GM12878 (cell line): ENCODE measurements around the gene RALGPS2. TPM values are rescaled to one million over a fixed set of nuclear protein-coding genes. Genes with fewer than 3 reads are reported as not detected.
"Not testable (repeated sequence)": the region's sequence is repeated elsewhere in the genome, so short reads cannot be mapped to it uniquely, and the experiment has no call there.

ENCODE experiments used
- ATAC-seq: fragments of 200-7000 bp; cut with Tn5 transposase; 3 replicates; pipeline ENCODE4 v1.9.1; 2020; ENCODE audit warnings: mild to moderate bottlenecking, moderate library complexity
- BruUV-seq: library from RNA; stranded (reverse); fragments of 400-500 nt; replicated peaks from 2 replicates; lab custom pipeline; 2021; lab: Mats Ljungman, UMichigan
- CTCF ChIA-PET: fragments of 300-600 bp; sonication (Branson Sonifier 250); formaldehyde crosslinking; extraction: SDS; loops from one replicate; lab custom pipeline; 2021; ENCODE audit warnings: inconsistent platforms; lab: Yijun Ruan, JAX
- POLR2A ChIA-PET: fragments of 350-600 bp; formaldehyde crosslinking; extraction: SDS; loops from one replicate; lab custom pipeline; 2021; ENCODE audit warnings: inconsistent platforms; lab: Charles Lee
- RAD21 ChIA-PET: fragments of 300-600 bp; sonication (Branson Sonifier 250); formaldehyde crosslinking; loops from one replicate; lab custom pipeline; 2023; ENCODE audit warnings: antibody characterized with exemption; ENCODE audit not compliant: unreplicated experiment; lab: Charles Lee
- SMC1A ChIA-PET: fragments of 300-600 bp; sonication (Branson Sonifier 250); formaldehyde crosslinking; loops from one replicate; lab custom pipeline; 2023; ENCODE audit not compliant: unreplicated experiment, uncharacterized antibody; lab: Charles Lee
- DNase-seq: peaks from one replicate; pipeline ENCODE4 v3.0.0-alpha.2; 2011; ENCODE audit warnings: low read depth, low spot score
- FAIRE-seq: peaks from 3 replicates; lab custom pipeline; 2011; peaks lifted over from hg19 to GRCh38; lab: Jason Lieb, UNC
- H2AFZ ChIP-seq: 2 replicates; pipeline ENCODE4 v1.6.0; 2011; ENCODE audit warnings: low read depth, low read length, control low read depth; ENCODE audit not compliant: control insufficient read depth
- H3K27ac ChIP-seq: 2 replicates; pipeline ENCODE4 v1.5.1; 2011; ENCODE audit warnings: control low read depth; ENCODE audit not compliant: control insufficient read depth, insufficient read depth
- H3K27me3 ChIP-seq, 2 experiments: replicated peaks in 1 of 2; 2 replicates each; pipeline versions ENCODE4 v1.6.0 to v1.6.1; 2011; ENCODE audit warnings: low read length in 1 of 2; ENCODE audit not compliant: control insufficient read depth in 2 of 2, insufficient read depth in 2 of 2
- H3K36me3 ChIP-seq, 2 experiments: 2 replicates each; pipeline ENCODE4 v1.5.1; 2011; ENCODE audit warnings: low read length in 1 of 2; ENCODE audit not compliant: control insufficient read depth in 2 of 2, insufficient read depth in 2 of 2
- H3K4me1 ChIP-seq: 2 replicates; pipeline ENCODE4 v1.6.1; 2011; ENCODE audit warnings: mild to moderate bottlenecking, low read length, moderate library complexity, mixed read lengths; ENCODE audit not compliant: control insufficient read depth, insufficient read depth
- H3K4me2 ChIP-seq: 2 replicates; pipeline ENCODE4 v1.6.0; 2011; ENCODE audit warnings: control low read depth; ENCODE audit not compliant: control insufficient read depth, insufficient read depth
- H3K4me3 ChIP-seq: fragments of 200-600 bp; sonication (generic); 2 replicates; pipeline ENCODE4 v1.5.1; 2016
- H3K79me2 ChIP-seq: 2 replicates; pipeline ENCODE4 v1.6.0; 2011; ENCODE audit warnings: low read length; ENCODE audit not compliant: control insufficient read depth, insufficient read depth
- H3K9ac ChIP-seq: 2 replicates; pipeline ENCODE4 v1.8.0; 2011; ENCODE audit warnings: low read length, control low read depth, mixed read lengths; ENCODE audit not compliant: control insufficient read depth, insufficient read depth
- H3K9me3 ChIP-seq: replicated peaks from 3 replicates; pipeline ENCODE4 v1.5.1; 2011; ENCODE audit warnings: mild to moderate bottlenecking, low read length; ENCODE audit not compliant: control insufficient read depth, insufficient read depth
- H4K20me1 ChIP-seq: 2 replicates; pipeline ENCODE4 v1.6.0; 2011; ENCODE audit not compliant: control insufficient read depth, insufficient read depth
- EGR1 ChIP-seq, 2 experiments: IDR thresholded peaks; 1 replicate in 1 of 2; 2 replicates in 1 of 2; pipeline ENCODE4 v1.6.1; 2011 to 2012; ENCODE audit warnings: low read depth in 2 of 2, low read length in 2 of 2, borderline replicate concordance in 1 of 2, mild to moderate bottlenecking in 1 of 2, moderate library complexity in 1 of 2
- MLLT1 ChIP-seq: fragments of 450-650 bp; IDR thresholded peaks from 2 replicates; pipeline ENCODE4 v1.6.1; 2016; ENCODE audit warnings: mild to moderate bottlenecking
- NBN ChIP-seq: fragments of 450-650 bp; IDR thresholded peaks from 2 replicates; pipeline ENCODE4 v1.6.1; 2016
- POLR2AphosphoS5 ChIP-seq: IDR thresholded peaks from 2 replicates; pipeline ENCODE4 v1.6.1; 2011; ENCODE audit warnings: mild to moderate bottlenecking, low read length, inconsistent platforms
- SIN3A ChIP-seq: IDR thresholded peaks from 2 replicates; pipeline ENCODE4 v1.6.1; 2012; ENCODE audit warnings: low read depth, low read length, improper control_type of control experiment
- SMC3 ChIP-seq: IDR thresholded peaks from 2 replicates; pipeline ENCODE4 v1.6.1; 2011; ENCODE audit warnings: low read length, improper control_type of control experiment, borderline replicate concordance
- STAT1 ChIP-seq: fragments of 450-650 bp; conservative IDR thresholded peaks from 2 replicates; pipeline ENCODE4 v1.6.1; 2014; ENCODE audit warnings: antibody characterized with exemption, mild to moderate bottlenecking
- TCF12 ChIP-seq: IDR thresholded peaks from 2 replicates; pipeline ENCODE4 v1.6.1; 2011; ENCODE audit warnings: low read depth, mild to moderate bottlenecking, low read length
- ZNF592 ChIP-seq: fragments of 450-650 bp; IDR thresholded peaks from 2 replicates; pipeline ENCODE4 v1.6.1; 2017; ENCODE audit warnings: mild to moderate bottlenecking, moderate library complexity
- WGBS: methylation state at CpG from one replicate; pipeline ENCODE4 v1.1.6; 2016; ENCODE audit warnings: low lambda C conversion rate; ENCODE audit not compliant: insufficient replicate concordance, insufficient coverage; ENCODE audit errors: missing lambda C conversion rate; 5-methylcytosine and 5-hydroxymethylcytosine counted together
- in situ Hi-C: fragments of 300-500 bp; cut with MboI; formaldehyde crosslinking; loops from 9 replicates; pipeline ENCODE4 v1.14.3; 2018; ENCODE audit warnings: mixed read lengths
- intact Hi-C: fragments of 100-400 bp; cut with micrococcal nuclease; formaldehyde crosslinking; loops from one replicate; pipeline ENCODE4 v1.14.2; 2022; ENCODE audit not compliant: unreplicated experiment
- polyA plus RNA-seq, 11 experiments: library from polyadenylated mRNA; depleted of rRNA in 4 of 11; unstranded in 6 of 11; stranded (reverse) in 5 of 11; fragments of >200 nt; fragmentation: Nextera tagmentation in 4 of 11; fragmentation: Illumina TruSeq in 1 of 11; extraction: Ambion mirVana in 4 of 11; extraction: Trizol in 1 of 11; gene quantifications; 1 replicate in 1 of 11; 2 replicates in 10 of 11; pipeline versions ENCODE4 v1.2.1 to v1.2.3, GENCODE V29; 2011 to 2016; ENCODE audit warnings: inconsistent platforms in 2 of 11, missing spikeins in 2 of 11, low read depth in 1 of 11
- total RNA-seq, 4 experiments: library from RNA; depleted of rRNA in 3 of 4; stranded (reverse); fragments of >200 nt in 3 of 4; fragmentation: Illumina TruSeq in 1 of 4; extraction: Trizol in 1 of 4; gene quantifications; 2 replicates each; pipeline versions ENCODE4 v1.2.1 to v1.2.3, GENCODE V29; 2013 to 2021

RALGPS2 gene
- total and polyA plus RNA-seq, 10 of the 15 experiments (the other 5 are each of a cell fraction or from before 2014, with no cell fraction given), result 0.08 to 3.7 (median 0.50) TPM

DNA sequence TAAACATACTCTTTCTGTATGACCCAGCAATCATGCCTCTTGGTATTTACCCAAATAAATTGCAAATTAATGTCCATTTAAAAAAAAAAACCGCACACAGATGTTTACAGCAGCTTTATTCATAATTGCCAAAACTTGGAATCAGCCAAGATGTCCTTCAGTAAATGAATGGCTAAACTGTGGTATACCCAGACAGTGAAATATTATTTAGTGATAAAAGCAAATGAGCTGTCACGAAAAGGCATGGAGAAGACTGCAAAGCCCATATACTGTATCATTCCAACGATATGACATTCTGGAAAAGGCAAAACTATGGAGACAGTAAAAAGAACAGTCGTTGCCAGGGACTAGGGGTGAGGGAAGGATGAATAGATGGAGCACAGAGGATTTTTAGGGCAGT lies 223.6 kb downstream of the RALGPS2 start:
- no peaks in the 10 kb centered on the region for H3K9me3 ChIP-seq
- DNase-seq (no peak), ATAC-seq (no peak), FAIRE-seq (no peak)
- H3K4me1 ChIP-seq, result no peaks in the 10 kb centered on the region
- no peak overlapping the region for H3K4me2 ChIP-seq
- H2AFZ ChIP-seq, result no peak overlapping the region
- POLR2A ChIA-PET, result no interaction called here
- RAD21 ChIA-PET, result no interaction called here
- WGBS, result under 1% methylated on average over 4 of the region's 4 CpGs
- H4K20me1 ChIP-seq, result no peaks in the 10 kb centered on the region
- SMC1A ChIA-PET, result no interaction called here
- H3K79me2 ChIP-seq, result no peaks in the 10 kb centered on the region
- no peak overlapping the region for H3K27ac ChIP-seq
- H3K4me3 ChIP-seq, result no peak overlapping the region
- BruUV-seq, result no TSS peak
- in situ Hi-C loops (no loop called here), intact Hi-C loops (no loop called here)
- TF ChIP-seq MLLT1, result no peak
- TF ChIP-seq STAT1, result no peak
- no peak for TF ChIP-seq SMC3
- no peak for TF ChIP-seq NBN
- no peak for TF ChIP-seq TCF12
- TF ChIP-seq EGR1 (IDR thresholded peaks at IDR 0.05; ENCODE audit: borderline replicate concordance in 1 of 2, low read depth in 2 of 2, low read length in 2 of 2), result no peak
- no peak for TF ChIP-seq SIN3A
- TF ChIP-seq ZNF592, result no peak
- TF ChIP-seq POLR2AphosphoS5, result no peak
- CTCF ChIA-PET, result no interaction called here
- no peaks in the 10 kb centered on the region for H3K36me3 ChIP-seq
- no peak overlapping the region for H3K9ac ChIP-seq
- peaks cover 0 to 3% of the 10 kb centered on the region in 2 experiments; a peak in 1 of 4 replicates for H3K27me3 ChIP-seq

GRCh38 chr1:178949866-178950265 lies 224.8 kb downstream of the RALGPS2 start:
- not testable (repeated sequence) for H3K4me1 ChIP-seq, BruUV-seq

More at GRCh38 chr1:178949866-178950265, 224.8 kb downstream of the RALGPS2 start:
- FAIRE-seq, H4K20me1 ChIP-seq, H3K27me3 ChIP-seq, ATAC-seq, H2AFZ ChIP-seq, RAD21 ChIA-PET, SMC1A ChIA-PET, H3K4me2 ChIP-seq, H3K79me2 ChIP-seq, H3K9ac ChIP-seq, intact Hi-C loops, H3K36me3 ChIP-seq, in situ Hi-C loops, H3K4me3 ChIP-seq, POLR2A ChIA-PET, DNase-seq, H3K9me3 ChIP-seq, H3K27ac ChIP-seq: not testable (repeated sequence)
- WGBS, result 16% methylated on average over 4 of the region's 4 CpGs
- CTCF ChIA-PET, result interaction anchor here (0.6 to 1.0 kb wide), 2 partner anchors 16 to 590 kb away, joined by 3 to 5 read pairs; no protein-coding TSS in a partner anchor
